Thyroid gland (tissue), 4 donors: ENCODE data around the gene PRM2.

Experiments
- POLR2A ChIP-seq, 2 donors: fragments of 450-650 bp; IDR thresholded peaks; one replicate each; pipeline ENCODE4 v1.6.1; 2017; ENCODE audit warnings: antibody characterized with exemption in 2 of 2, mild to moderate bottlenecking in 2 of 2, moderate library complexity in 1 of 2
- TF ChIP-seq, protein P1 (sequence below), 6 experiments: fragments of 200-600 bp in 3 of 6; fragments of 450-650 bp in 3 of 6; sonication (generic) in 3 of 6; IDR thresholded peaks; one replicate each; pipeline ENCODE4 v1.5.1; 2016 to 2019; ENCODE audit warnings: antibody characterized with exemption in 6 of 6, mild to moderate bottlenecking in 2 of 6, inconsistent platforms in 1 of 6, moderate library complexity in 1 of 6

DNA sequence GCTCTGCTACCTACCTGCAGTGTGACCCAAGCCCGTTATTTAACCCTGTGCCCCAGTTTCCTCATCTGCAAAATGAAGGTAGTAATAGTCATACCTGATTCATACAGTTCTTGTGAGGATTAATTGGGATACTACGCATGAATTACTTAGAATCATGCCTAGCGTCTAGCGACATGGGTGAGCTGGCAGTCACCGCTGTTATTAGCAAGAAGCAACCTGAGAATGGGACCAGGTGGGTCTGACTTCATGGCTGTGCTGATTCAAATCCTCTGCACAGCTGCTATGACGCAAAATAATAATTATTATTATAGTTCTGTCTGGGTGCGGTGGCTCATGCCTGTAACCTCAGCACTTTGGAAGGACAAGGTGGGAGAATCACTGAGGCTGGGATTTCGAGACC, 28.1 kb downstream of the PRM2 start:
- no peak for TF ChIP-seq POLR2A (IDR thresholded peaks at IDR 0.05)
- TF ChIP-seq, protein P1, sequence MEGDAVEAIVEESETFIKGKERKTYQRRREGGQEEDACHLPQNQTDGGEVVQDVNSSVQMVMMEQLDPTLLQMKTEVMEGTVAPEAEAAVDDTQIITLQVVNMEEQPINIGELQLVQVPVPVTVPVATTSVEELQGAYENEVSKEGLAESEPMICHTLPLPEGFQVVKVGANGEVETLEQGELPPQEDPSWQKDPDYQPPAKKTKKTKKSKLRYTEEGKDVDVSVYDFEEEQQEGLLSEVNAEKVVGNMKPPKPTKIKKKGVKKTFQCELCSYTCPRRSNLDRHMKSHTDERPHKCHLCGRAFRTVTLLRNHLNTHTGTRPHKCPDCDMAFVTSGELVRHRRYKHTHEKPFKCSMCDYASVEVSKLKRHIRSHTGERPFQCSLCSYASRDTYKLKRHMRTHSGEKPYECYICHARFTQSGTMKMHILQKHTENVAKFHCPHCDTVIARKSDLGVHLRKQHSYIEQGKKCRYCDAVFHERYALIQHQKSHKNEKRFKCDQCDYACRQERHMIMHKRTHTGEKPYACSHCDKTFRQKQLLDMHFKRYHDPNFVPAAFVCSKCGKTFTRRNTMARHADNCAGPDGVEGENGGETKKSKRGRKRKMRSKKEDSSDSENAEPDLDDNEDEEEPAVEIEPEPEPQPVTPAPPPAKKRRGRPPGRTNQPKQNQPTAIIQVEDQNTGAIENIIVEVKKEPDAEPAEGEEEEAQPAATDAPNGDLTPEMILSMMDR (IDR thresholded peaks at IDR 0.05), result no peak
